ENCODE measurements around the gene PLCB1.
"Not testable (repeated sequence)": the region's sequence is repeated elsewhere in the genome, so short reads cannot be mapped to it uniquely, and the experiment has no call there.

The PLCB1 gene

DNA sequence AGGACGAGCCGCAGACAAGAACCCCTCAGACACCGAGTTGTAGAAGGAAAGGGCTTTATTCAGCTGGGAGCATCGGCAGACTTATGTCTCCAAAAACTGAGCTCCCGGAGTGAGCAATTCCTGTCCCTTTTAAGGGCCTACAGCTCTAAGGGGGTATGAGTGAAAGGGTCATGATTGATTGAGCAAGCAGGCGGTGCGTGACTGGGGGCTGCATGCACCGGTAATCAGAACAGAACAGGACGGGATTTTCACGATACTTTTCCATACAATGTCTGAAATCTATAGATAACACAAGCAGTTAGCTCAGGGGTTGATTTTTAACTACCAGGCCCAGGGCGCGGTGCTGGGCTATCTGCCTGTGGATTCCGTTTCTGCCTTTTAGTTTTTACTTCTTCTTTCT, 710.5 kb downstream of the PLCB1 start:
- no peak for DNase-seq (ENCODE audit: low read depth)

DNA sequence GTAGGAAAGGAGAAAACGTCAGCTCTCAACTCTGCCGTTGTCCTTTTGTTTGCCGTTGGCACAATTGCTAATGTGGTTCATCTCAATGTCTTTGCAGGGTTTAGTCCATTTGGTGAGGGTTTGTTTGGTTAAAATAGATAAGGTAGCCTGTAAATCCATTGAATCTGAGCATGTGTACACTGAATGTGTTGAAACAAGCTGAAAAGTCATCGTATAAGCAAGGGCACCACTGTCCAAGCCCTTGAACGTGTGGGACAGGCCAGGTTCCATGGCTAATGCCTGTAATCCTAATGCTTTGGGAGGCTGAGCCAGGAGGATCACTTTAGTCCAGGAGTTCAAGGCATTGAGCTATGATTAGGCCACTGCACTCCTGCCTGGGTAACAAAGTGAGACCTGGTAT, 712.1 kb downstream of the PLCB1 start:
- no peak for DNase-seq (ENCODE audit: low read depth)

DNA sequence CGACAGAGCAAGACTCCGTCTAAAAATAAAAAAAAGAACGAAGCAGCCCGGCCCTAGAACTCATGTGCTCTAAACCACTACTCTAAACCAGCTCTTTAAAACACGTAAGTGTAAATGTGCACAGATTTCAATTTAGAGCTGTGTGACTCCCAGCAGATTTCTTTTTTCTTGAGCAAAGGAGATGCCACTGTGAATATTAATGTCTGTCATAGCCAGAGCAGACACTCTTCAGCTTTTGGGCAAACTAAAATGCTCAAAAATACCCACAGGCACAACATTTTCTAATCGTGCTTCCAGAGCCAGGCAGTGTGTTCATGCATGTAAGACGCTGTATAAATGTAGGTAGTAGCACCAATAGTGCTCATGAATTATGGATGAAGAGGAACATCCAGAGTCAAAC, 717.9 kb downstream of the PLCB1 start:
- DNase-seq (ENCODE audit: low read depth), result no peak

DNA sequence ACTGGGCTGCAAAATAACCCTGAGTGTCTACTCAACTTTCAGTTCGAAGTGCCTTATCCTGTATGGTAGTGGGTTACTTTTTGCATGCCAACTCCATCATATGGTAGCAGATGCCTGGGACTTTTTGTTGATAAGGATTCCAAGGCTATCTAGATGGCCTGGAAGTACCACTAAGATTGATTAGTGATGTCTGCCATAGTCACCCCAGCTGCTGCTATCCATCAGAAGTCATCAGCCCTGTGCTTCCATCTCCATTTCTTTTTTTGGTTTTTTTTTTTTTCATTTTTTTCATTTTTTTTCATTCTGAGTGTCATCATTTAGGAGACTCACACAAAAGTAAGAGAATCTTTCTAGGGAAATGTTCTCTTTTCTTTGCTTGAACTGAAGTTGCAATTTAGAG, 719.4 kb downstream of the PLCB1 start:
- no peak for DNase-seq (ENCODE audit: low read depth)

DNA sequence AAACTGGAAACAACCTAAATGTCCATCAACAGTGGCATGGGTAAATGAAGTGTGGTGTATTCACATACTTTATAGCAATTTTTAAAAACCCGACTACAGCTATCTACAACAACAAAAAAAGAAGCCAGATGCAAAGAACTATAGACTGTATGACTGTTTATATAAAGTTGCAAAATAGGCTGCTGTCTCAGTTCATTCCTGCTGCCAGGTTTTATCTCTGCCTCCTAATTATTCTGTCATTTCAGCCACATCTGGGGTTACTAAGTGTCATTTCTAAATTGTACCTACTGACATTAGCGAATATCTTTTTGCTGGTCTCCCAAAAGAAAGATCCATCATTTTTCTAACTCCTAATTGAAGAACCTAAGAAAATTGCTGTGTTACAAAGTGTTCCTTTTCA, 719.9 kb downstream of the PLCB1 start:
- DNase-seq (ENCODE audit: low read depth), result not testable (repeated sequence)

DNA sequence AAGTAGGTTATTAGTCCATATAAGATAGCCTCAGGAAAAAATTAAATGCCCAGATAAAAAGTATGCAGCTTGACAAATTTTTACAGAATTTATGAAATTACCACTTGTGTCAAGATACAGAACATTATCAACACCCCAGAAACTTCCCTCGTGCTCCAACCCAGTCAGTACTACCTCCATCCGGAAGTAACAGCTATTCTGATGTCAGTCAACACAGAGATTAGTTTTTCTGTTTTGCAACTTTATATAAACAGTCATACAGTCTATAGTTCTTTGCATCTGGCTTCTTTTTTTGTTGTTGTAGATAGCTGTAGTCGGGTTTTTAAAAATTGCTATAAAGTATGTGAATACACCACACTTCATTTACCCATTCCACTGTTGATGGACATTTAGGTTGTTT, 721.1 kb downstream of the PLCB1 start:
- DNase-seq (ENCODE audit: low read depth), result not testable (repeated sequence)

DNA sequence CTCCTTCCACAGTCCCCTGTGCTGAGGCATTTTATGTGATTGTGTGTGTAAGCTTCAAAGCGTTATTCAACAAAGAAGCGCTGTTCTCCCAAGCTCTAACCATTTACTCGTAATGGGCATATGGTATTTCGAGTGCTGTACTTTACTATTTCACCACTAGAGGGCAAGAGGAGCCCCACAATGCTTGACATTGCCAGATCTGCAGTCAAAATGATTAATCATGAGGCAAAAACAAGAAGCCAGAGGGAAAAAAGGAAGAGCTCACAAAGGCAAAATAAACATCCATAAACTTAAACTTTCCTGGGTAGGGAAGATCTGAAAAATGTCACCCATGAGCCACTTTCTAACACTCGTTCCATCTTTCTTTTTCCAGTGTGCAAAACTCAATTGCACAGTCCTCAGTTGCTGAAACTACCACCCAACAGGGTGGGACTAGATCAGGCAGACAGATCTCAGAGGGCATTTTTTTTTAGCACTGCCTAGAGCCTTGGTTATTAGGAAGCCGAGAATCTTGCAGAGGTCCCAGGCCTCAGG, 721.8 kb downstream of the PLCB1 start:
- no peak for DNase-seq (ENCODE audit: low read depth)

DNA sequence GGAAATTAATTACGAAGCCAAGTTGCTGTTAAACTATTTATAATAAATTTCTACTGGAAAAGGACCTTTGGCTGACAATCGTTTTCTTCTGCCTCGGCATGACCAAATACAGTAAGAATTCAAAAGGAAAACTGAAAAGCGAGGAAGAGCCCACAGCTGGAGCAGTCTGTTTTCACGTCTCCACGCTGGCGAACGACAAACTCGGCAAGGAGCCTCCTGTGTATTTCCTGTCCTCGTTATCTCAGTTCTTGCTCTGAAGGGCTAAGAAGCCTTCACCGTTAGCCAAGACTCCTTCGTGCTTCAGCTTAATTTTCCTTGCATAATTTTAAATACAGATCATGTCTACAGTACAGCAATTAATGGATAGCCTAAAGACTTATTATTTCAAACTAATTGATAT, 722.5 kb downstream of the PLCB1 start:
- no peak for DNase-seq (ENCODE audit: low read depth)

DNA sequence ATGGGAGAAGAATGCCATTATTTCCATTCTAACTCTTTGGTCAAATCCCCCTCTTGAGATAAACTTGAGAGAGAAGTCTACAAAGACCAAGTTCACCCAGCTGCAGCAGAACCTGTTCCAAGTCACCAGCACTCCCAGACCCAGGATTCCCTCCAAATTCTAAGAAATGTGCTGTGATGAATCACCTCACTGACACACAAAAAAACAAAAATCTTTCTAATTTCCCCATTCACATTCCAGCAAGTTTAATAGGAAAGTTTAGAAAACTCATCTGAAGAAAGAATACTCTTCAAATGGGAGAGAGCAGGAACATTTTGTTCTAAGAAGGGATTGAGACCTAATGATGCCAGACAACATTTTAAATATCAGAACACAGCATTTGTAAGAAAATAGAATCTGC, 723.2 kb downstream of the PLCB1 start:
- DNase-seq (ENCODE audit: low read depth), result no peak

DNA sequence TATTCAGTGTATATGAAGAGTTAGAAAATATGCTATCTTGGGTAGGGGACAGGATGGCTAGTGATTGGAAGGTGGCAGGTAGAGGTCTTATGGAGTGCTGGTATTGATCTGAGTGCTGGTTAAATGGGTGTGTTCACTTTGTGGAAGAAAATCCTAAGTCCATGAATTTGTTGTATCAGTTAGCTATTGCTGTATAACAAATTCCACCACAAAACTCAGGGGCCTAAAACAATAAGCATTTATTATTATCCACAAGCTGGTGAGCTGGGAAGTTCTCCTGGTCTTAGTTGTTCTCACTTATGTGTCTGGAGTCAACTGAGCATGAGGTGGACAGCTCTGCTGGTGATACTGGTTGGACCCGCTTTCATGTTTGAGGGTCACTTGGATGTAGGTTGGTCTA, 724.6 kb downstream of the PLCB1 start:
- no peak for DNase-seq (ENCODE audit: low read depth)

DNA sequence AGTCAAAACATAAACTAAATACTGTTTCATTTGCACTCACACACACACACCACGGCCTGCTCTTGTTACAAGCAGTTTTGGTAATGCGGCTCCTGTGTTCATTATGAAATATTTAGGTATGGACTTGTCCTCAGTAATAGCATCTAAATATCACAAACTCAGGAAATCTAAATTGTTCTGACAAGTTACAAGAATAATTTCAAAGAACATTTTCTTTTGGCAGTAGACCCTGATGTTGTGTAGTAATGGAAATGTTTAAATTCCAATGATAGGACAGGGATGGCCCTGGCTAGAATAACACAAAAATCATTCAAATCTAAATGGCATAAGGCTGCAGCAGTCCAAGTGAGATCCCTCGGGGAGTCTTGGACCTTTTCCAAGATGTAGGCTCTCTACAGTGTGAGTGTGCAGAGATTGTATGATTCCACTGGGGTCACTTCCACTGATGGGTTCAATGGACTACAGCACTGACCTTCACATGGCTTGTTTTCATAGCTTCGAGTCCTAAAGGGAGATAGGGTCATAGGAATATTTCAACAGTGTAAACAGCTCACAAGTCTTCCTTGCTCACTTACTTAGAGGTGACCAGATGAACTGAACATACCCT, 726.2 kb downstream of the PLCB1 start:
- no peak for DNase-seq (ENCODE audit: low read depth)

DNA sequence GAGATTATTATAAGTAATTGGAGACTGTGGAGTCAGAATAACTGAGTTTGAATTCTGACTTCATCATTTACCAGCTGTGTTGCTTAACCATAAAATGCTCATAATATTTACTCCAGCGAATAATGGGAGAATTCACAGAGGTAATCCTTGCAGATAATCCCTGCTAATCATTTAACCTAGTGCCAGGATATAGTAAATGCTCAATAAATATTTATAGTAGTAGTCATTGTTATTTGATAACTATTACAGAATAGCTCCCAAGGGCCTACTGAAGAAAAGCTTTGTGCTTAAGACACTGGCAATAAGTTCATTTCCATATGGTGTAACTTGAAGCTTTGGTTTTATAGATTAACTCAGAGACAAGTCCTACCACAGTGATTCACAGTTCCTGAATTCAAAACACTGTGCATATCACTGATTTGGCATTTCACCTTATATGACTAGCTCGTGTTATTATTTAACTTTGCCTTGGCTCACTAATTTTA, 728.0 kb downstream of the PLCB1 start:
- DNase-seq (ENCODE audit: low read depth), result no peak

DNA sequence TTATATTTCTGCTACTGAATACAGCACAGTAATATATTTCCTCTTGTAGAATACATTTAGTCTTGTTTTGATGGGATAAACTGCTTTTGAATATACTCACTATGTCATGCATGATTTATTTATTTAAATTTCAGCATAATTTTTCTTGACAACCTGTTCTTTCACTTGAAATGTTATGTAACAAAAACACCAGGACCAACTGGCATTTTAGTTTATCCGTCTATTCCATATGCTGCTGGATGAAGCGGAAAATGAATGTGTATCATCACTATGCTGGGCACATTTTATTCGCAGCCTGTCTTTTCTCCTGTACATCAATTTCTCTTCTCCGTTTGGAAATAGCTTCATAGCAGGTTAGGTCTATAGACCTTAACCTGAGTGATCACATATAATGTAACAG, 730.0 kb downstream of the PLCB1 start:
- DNase-seq (ENCODE audit: low read depth), result no peak

DNA sequence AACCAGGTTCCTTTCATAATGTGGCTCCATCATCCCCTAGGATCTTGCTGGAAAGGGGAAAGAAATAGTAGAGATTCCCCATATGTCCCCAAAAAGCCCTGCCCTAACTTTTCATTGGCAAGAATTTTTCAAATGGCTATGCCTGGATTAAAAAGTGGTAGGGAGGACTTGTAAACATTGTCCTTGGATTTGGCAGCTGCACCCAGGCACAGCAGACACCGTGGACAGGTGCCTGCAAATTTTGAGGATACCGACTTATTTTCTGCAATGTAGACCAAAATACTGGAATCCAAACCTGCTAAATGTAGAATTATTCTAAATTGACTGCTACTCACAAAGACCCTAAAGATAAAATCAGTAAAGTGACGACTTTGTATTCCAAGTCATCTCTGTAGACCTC, 733.6 kb downstream of the PLCB1 start:
- no peak for DNase-seq (ENCODE audit: low read depth)

DNA sequence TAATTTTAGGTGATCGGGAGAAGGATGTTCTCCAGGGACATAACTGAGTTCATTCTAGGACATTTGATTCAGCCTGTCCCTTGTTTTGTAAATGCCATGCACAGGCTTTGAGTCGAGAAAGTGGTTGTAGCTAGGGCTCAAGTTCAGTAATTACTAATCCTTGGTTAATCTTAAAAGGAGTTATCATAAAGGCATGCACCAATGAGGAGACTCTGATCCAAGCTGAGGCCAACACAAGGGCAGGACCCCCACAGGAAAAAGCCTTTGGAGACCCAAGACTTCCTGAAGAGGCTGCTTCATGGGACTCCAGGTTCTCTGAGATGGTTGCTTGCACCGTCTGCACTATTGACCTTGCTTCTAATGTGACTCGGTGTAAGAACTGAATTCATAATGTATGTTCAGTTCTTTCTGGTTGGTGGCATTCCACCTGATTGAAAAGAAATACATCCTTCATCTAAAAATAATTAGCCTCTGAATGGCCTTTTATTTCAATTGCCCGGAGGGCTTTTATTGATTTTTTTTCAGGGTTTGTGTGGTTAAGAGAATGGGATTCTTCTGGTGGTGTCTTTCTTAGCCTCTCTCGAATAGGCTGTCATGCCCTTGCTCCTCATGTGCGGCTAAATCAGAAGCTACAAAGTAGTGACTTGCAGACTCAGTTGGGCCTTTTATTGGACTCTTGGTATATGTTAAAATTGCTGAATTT, 735.1 kb downstream of the PLCB1 start:
- no peak for DNase-seq (ENCODE audit: low read depth)

DNA sequence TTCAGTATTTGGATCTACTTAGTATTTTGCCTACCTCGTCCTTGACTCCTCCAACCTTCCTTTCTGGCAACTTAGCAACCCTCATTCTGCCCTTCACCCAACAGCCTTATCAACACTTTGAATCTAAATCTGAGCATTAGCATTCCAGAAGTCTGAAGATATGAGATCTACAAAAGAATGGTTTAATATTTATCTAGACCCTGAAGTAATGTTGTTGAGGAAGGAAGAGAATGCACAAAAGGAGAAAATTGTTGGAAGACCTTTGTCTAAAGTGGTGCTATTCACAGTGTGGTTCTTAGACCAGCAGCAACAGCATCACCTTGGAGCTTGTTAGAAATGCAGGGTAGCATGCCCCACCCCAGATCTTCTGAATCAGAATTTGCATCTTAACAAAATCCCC, 738.6 kb downstream of the PLCB1 start:
- no peak for DNase-seq (ENCODE audit: low read depth)

DNA sequence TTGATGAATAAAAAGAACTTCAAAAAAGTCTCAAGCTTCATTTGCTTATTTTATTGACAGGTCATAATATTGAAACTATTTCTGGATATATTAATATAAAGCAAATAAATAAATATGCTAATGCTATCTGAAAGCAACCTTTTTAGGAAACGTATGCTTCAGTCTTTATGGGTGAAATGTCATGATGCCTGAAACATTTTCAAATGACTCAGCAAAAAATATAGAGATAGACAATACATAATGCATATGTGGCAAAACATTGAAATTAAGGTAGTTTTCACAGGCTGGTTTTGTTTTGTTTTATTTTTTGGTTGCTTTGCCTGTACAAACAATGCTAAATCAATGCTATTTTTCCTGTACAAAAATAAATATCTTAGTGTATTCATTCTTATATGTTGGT, 742.4 kb downstream of the PLCB1 start:
- DNase-seq (ENCODE audit: low read depth), result no peak

DNA sequence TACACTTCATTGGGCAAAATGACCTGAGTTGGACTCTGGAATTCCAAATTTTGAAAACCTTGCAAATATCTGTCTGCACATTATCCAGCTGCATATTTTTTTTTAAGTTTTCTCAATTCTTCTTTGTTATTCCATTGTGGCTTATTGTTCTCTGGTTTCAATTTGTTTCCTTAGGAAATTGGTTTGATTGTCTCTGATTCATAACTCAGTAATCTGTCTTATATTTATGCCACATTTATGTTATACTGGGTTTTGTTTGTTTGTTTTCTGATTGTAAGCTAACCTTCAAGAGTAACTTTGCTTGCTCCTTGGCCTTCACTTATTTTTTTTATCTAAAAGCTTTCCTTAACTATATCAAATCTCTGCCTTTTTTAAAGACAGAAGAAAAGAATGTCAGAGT, 743.5 kb downstream of the PLCB1 start:
- DNase-seq (ENCODE audit: low read depth), result no peak

DNA sequence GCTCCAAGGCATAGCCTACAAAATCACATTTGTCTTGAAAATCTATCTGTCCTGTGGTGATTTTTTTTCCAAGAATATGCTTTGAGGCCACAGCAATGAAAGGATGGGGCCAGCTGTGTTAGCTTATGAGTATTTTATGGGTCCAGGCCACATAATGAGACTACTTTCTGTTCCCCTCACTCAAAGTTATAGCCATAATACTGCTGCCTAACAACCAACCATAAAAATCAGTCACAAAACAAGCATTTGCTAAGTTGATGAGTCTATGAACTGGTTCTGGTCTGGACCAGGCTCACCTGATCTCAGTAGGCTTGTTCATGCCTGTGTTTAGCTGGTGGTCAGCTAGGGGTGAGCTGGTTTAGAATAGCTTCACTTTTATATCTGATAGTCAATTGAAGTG, 744.3 kb downstream of the PLCB1 start:
- no peak for DNase-seq (ENCODE audit: low read depth)

DNA sequence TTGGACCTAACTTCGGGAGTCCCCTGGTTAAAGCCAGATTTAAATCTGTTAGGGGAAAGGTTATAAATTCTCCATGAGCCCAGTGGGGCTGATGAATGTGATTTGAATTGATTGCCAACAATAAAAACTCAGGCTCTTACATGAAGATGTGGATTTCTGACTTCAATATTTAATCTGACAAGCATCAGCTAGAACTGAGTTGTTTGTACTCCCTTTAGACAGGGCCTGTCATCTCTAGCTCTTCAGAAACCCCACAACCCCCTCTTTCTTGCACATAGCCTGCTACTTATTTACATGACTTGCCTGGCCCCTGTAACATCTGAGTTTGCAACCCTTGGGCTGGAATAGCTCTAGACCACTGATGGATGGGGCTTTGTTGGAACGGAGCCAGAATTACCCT, 745.2 kb downstream of the PLCB1 start:
- DNase-seq (ENCODE audit: low read depth), result no peak

DNA sequence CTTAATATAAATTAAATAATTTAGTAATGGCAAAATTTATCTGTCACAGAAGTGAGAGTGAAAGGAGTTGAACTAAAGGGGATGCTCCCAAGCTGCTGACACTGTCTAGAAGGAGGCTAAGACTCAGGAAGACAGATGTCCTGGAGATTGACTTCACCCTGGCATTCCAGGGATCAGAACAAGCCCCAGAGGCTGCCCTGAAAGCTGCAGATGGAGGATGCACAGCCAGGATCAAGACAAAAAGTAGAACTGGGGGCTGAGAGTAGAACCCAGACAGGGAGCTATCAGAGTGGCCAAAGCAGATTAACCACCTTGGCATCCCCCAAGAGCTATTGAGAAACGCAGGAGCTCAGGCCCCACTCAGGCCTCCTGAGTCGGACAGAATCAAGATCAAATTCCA, 747.6 kb downstream of the PLCB1 start:
- DNase-seq (ENCODE audit: low read depth), result no peak

DNA sequence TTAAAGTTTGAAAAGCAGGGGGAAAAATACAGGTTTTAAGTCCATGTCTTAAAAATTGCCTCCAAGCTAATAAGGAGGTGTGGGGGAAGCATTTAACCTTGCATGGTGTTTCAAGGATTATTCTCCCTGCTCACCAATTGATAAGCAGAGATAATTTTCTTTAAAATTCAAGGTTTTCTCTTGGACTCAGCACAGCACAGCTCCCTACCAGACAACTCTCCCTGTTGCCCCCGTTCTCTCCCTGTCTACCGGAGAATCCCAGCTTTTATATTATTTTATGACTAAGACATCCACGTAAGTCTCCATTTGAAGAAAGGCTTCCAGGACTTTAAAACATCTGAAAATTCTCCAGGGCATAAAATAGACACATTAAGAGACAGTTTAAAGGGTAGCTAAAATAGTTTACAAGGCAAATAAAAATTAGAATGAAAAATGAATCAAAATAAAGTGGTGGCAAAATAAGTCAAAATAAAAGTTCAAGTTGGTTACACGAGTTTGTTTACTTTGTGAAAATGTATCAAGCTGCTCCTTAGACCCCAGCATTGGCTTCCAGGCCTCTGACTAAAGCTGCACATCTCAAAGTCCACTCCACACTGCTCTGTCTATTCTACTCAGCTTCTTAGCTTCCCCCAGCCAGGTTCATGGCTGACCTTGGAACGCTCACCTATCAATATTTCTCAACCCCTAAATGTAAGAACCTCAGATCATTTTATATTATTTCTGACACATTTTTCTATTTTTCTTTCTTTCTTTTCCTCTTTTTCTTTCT, 748.2 kb downstream of the PLCB1 start:
- no peak for DNase-seq (ENCODE audit: low read depth)

DNA sequence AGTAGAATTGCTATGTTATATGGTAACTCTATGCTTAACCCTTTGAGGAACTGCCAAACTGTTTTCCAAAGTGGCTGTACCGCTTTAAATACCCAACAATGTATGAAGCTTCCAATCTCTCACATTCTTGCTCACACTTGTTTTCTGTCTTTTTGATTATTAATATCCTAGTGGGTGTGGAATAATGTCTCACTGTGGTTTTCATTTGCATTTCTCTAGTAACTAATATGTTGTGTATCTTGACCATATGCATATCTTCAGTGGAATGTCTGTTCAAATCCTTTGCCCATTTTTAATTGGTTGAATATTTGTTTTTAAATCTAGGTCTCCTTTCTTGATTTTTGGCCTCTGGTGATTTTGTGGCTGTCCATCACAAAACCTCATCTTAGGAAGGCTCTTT, 759.0 kb downstream of the PLCB1 start:
- DNase-seq (ENCODE audit: low read depth), result no peak

Measured in stimulated activated CD8-positive, alpha-beta memory T cell treated with anti-CD3 and anti-CD28 coated beads, Interleukin-15, amount 100 ng/mL, for 24 hours (primary cell).